Measurements from ENCODE around the gene FOXK1. TPM values are rescaled to one million over a fixed set of nuclear protein-coding genes. Genes with fewer than 3 reads are reported as not detected.

FOXK1 gene
- total and polyA plus RNA-seq, 9 of the 15 experiments (the other 6 are each of a cell fraction or from before 2014, with no cell fraction given): 0.32 to 45.5 (median 8.1) TPM

DNA sequence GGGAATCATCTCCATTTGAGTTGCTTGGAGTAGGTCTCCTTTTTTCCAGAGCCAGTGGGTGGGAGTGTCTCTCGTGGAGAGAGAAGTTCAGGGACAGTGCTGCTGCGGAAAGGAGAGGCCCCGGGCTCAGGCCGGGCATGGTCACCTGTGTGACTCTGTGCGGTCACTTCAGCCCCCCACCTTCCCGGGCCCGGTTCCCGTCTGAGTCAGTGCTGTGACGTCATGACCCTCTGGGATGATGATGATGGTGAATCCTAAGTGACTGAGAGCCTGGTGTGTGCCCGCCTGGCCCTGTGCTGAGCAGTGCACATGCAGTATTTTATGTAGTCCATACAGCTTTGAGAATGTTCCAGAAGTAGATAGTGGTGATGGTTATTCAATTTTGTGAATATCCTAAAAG, 60.8 kb downstream of the FOXK1 start:
- no peak for FAIRE-seq
- WGBS (ENCODE audit: insufficient coverage, low coverage, missing lambda C conversion rate): 89% methylated on average over 7 of the region's 10 CpGs
- no TSS peak for BruUV-seq (replicated peaks)
- H3K4me1 ChIP-seq (replicated peaks in 1 of 2; ENCODE audit: control insufficient read depth in 2 of 2, insufficient read depth in 2 of 2, low read length in 2 of 2): peaks cover 32 to 52% of the 10 kb centered on the region in 2 experiments
- no peak overlapping the region for H3K9ac ChIP-seq (ENCODE audit: insufficient read depth in 1 of 2, low read depth in 2 of 2, low read length in 2 of 2)
- peaks cover 44% of the 10 kb centered on the region for H3K79me2 ChIP-seq (ENCODE audit: control insufficient read depth, insufficient read depth, low read length)
- intact Hi-C loops (cut with micrococcal nuclease): no loop called here
- H4K20me1 ChIP-seq (replicated peaks; ENCODE audit: control insufficient read depth, insufficient read depth, low read length): peaks cover 5% of the 10 kb centered on the region; the same call in 1 of the 2 replicates
- TF ChIP-seq DPF2 (IDR thresholded peaks at IDR 0.05) (no peak), ATF1 (CRISPR knock-in tag; IDR thresholded peaks at IDR 0.05) (no peak), ATF1 (tag; IDR thresholded peaks at IDR 0.05) (0 out of 2 replicates have a peak, but pooled peaks have one; percentile 18)
- no peak overlapping the region for H2AFZ ChIP-seq (ENCODE audit: low read depth, low read length)
- no peak for DNase-seq (ENCODE audit: extremely low read depth in 1 of 4, low spot score in 3 of 4)
- CTCF ChIA-PET (ENCODE audit: low intra/inter-chr PET ratio): no interaction called here
- in situ Hi-C loops (cut with MboI): no loop called here
- H3K4me2 ChIP-seq (ENCODE audit: insufficient read depth, low read length): no peak overlapping the region
- no peaks in the 10 kb centered on the region for H3K9me3 ChIP-seq (replicated peaks; ENCODE audit: control insufficient read depth, insufficient read depth, low read depth, low read length)
- H3K27me3 ChIP-seq (ENCODE audit: control insufficient read depth in 2 of 2, insufficient read depth in 2 of 2, low read length in 2 of 2): no peaks in the 10 kb centered on the region
- peaks cover 59% of the 10 kb centered on the region for H3K36me3 ChIP-seq (ENCODE audit: control insufficient read depth, insufficient read depth, low read length)
- POLR2A ChIA-PET: interaction anchor here (0.9 kb wide), 1 partner anchor 18 kb away, joined by 4 read pairs; no protein-coding TSS in a partner anchor
- H3K27ac ChIP-seq (ENCODE audit: extremely low read depth, low read depth, low read length): no peak overlapping the region
- no peak for ATAC-seq
- H3K4me3 ChIP-seq: no peak overlapping the region
- peaks cover 3% of the 10 kb centered on the region for H3K9me1 ChIP-seq (ENCODE audit: control insufficient read depth, insufficient read depth, low read length)

DNA sequence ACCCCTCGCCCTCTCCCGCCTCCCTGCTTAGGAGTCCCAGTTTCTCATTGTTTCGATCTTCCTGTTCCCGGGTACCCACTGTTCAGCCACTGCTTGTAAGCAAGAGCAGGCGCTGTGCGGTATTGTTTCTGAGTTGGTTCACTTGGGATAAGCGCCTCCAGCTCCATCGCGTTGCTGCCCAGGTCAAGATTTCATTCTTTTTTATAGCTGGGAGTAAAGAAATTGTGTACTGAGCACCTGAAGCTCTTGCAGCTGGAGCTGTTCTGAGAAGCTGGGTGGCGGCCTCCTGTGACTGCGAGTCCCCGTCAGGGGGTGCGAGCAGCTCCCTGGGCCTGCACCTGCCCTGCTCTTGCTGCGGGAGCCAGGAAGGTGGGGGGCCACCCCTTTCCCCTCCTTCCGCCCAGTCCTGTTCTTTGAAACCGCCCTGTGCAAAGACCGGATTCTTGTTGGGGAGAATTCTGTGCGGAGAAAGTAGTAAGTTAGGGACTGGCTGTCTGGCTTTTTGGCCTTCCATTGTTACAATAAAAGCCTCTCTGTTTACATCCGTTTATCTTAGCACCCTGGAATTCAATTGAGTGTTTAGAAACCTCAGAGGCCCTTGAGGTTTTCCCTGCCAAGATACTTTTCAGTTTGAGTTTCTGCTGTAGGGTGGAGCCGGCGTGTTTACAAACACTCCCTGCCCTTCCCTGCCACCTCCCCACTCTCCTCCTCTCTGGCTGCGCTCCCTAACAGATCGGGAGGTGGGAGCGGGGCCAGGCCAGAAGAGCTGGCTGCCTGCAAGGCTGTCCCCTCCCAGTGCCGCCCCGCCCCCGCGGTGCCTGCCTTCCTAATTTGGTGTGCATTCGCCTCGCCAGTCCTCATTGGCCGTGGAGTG, 62.5 kb downstream of the FOXK1 start:
- Histone ChIP-seq H2AFZ (ENCODE audit: low read depth, low read length) (peak overlapping the region; percentile 44; the same call in 1 of the 2 replicates), H3K9ac (ENCODE audit: insufficient read depth in 1 of 2, low read depth in 2 of 2, low read length in 2 of 2) (peak overlapping the region; percentile 52 to 87), H3K27me3 (ENCODE audit: control insufficient read depth in 2 of 2, insufficient read depth in 2 of 2, low read length in 2 of 2) (no peaks in the 10 kb centered on the region), H3K4me3 (peak overlapping the region; percentile 15; the same call in 1 of the 2 replicates), H3K36me3 (ENCODE audit: control insufficient read depth, insufficient read depth, low read length) (peaks cover 71% of the 10 kb centered on the region), H3K9me3 (replicated peaks; ENCODE audit: control insufficient read depth, insufficient read depth, low read depth, low read length) (no peaks in the 10 kb centered on the region), H3K9me1 (ENCODE audit: control insufficient read depth, insufficient read depth, low read length) (peaks cover 3% of the 10 kb centered on the region), H4K20me1 (replicated peaks; ENCODE audit: control insufficient read depth, insufficient read depth, low read length) (peaks cover 5% of the 10 kb centered on the region), H3K4me2 (ENCODE audit: insufficient read depth, low read length) (peak overlapping the region; percentile 59), H3K4me1 (replicated peaks in 1 of 2; ENCODE audit: control insufficient read depth in 2 of 2, insufficient read depth in 2 of 2, low read length in 2 of 2) (peaks cover 20 to 38% of the 10 kb centered on the region in 2 experiments), H3K79me2 (ENCODE audit: control insufficient read depth, insufficient read depth, low read length) (peaks cover 40% of the 10 kb centered on the region), H3K27ac (ENCODE audit: extremely low read depth, low read depth, low read length) (peak overlapping the region; percentile 85)
- in situ Hi-C loops (cut with MboI) (no loop called here), intact Hi-C loops (cut with micrococcal nuclease) (no loop called here)
- ATAC-seq: peak; percentile 98
- POLR2A ChIA-PET: interaction anchor here (0.7 to 1.3 kb wide), 3 partner anchors 15 to 131 kb away, joined by 3 to 6 read pairs (median 3); partner anchors contain the start of gene AP5Z1
- no TSS peak for BruUV-seq (replicated peaks)
- peak; percentile 86 to 93 (median 89) for DNase-seq (ENCODE audit: extremely low read depth in 1 of 4, low spot score in 3 of 4)
- CTCF ChIA-PET (ENCODE audit: low intra/inter-chr PET ratio): no interaction called here
- FAIRE-seq: peak; percentile 95
- WGBS (ENCODE audit: insufficient coverage, low coverage, missing lambda C conversion rate): 42% methylated on average over 27 of the region's 31 CpGs
- peak; percentile 45; the same call in 1 of the 2 replicates for TF ChIP-seq JUND (IDR thresholded peaks at IDR 0.05; ENCODE audit: borderline replicate concordance, low read depth, low read length)
- TF ChIP-seq JUND (tag; IDR thresholded peaks at IDR 0.05; ENCODE audit: borderline replicate concordance, low read depth, low read length): no peak; the same call in 2 of the 3 replicates
- no peak for TF ChIP-seq SP2 (IDR thresholded peaks at IDR 0.05; ENCODE audit: extremely low read depth, low read depth, low read length, poor library complexity, severe bottlenecking)
- TF ChIP-seq ZNF175 (CRISPR knock-in tag; IDR thresholded peaks at IDR 0.05; ENCODE audit: low read depth): no peak; the same call in 1 of the 2 replicates
- TF ChIP-seq, protein P1, sequence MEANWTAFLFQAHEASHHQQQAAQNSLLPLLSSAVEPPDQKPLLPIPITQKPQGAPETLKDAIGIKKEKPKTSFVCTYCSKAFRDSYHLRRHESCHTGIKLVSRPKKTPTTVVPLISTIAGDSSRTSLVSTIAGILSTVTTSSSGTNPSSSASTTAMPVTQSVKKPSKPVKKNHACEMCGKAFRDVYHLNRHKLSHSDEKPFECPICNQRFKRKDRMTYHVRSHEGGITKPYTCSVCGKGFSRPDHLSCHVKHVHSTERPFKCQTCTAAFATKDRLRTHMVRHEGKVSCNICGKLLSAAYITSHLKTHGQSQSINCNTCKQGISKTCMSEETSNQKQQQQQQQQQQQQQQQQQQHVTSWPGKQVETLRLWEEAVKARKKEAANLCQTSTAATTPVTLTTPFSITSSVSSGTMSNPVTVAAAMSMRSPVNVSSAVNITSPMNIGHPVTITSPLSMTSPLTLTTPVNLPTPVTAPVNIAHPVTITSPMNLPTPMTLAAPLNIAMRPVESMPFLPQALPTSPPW (CRISPR knock-in tag; IDR thresholded peaks at IDR 0.05): peak; percentile 90
- TF ChIP-seq, protein P2, sequence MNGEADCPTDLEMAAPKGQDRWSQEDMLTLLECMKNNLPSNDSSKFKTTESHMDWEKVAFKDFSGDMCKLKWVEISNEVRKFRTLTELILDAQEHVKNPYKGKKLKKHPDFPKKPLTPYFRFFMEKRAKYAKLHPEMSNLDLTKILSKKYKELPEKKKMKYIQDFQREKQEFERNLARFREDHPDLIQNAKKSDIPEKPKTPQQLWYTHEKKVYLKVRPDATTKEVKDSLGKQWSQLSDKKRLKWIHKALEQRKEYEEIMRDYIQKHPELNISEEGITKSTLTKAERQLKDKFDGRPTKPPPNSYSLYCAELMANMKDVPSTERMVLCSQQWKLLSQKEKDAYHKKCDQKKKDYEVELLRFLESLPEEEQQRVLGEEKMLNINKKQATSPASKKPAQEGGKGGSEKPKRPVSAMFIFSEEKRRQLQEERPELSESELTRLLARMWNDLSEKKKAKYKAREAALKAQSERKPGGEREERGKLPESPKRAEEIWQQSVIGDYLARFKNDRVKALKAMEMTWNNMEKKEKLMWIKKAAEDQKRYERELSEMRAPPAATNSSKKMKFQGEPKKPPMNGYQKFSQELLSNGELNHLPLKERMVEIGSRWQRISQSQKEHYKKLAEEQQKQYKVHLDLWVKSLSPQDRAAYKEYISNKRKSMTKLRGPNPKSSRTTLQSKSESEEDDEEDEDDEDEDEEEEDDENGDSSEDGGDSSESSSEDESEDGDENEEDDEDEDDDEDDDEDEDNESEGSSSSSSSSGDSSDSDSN (IDR thresholded peaks at IDR 0.05; ENCODE audit: borderline replicate concordance in 1 of 2, low read depth in 2 of 2, low read length in 2 of 2): 0 out of 4 replicates have a peak, but pooled peaks of 1 of the 2 experiments have one; percentile 26
- TF ChIP-seq CTBP1 (IDR thresholded peaks at IDR 0.05; ENCODE audit: borderline replicate concordance): peak; percentile 78

Data from K562 (cell line).